ENCODE results near the gene KRT35.

DNA sequence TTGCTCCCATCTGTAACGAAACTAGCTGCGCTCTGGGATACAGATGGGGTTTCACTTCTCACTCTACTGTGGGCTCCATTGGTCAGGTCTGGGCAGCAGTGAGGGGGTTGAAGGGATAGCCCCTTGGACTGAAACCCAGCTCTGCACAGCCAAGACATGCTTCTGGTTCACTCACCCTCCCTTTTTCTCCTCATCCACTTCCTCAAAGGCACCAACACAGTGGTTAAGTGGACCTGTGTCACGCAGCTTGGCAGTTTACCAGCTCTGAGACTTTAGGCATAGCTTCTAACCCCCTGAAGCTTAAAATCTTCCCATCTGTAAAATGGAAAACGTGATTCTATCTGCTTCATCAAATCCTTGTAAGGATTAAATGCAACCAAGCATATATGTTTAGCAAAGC is 28.7 kb downstream of the KRT35 start:
- TF ChIP-seq EZH2phosphoT487 (IDR thresholded peaks at IDR 0.05; ENCODE audit: insufficient read depth, low read depth), result no peak
- TF ChIP-seq EZH2 (IDR thresholded peaks at IDR 0.05; ENCODE audit: insufficient read depth, poor library complexity, severe bottlenecking), result no peak
